G401.6 (cell line): ENCODE data around the gene LHX3.

Experiments
- FAIRE-seq: peaks from 2 replicates; lab custom pipeline; 2012; peaks lifted over from hg19 to GRCh38; lab: Jason Lieb, UNC

The LHX3 gene

GRCh38 chr9:136204838-136205706 is at the start of gene LHX3:
Gene LHX3 (minus strand): TSS chr9:136205128. CDS start chr9:136205012, 116 bp downstream.
- FAIRE-seq = no peak

- no peak for FAIRE-seq
Observed at GRCh38 chr9:136253246-136254130, 48.6 kb upstream of the LHX3 start.

- FAIRE-seq = no peak
Observed at GRCh38 chr9:136252846-136253245, 47.9 kb upstream of the LHX3 start.

- FAIRE-seq = no peak
Observed at GRCh38 chr9:136252281-136252680, 47.4 kb upstream of the LHX3 start.

- FAIRE-seq = no peak
Observed at GRCh38 chr9:136251264-136252115, 46.6 kb upstream of the LHX3 start.

- no peak for FAIRE-seq
Observed at GRCh38 chr9:136250676-136251075, 45.7 kb upstream of the LHX3 start.

GRCh38 chr9:136249877-136250559 is 45.1 kb upstream of the LHX3 start:
- FAIRE-seq = no peak

GRCh38 chr9:136248951-136249876 is 44.3 kb upstream of the LHX3 start:
- FAIRE-seq = no peak

- FAIRE-seq = no peak
Observed at GRCh38 chr9:136247947-136248637, 43.2 kb upstream of the LHX3 start.

- no peak for FAIRE-seq
Observed at GRCh38 chr9:136247551-136247916, 42.6 kb upstream of the LHX3 start.

GRCh38 chr9:136246849-136247550 is 42.1 kb upstream of the LHX3 start:
- no peak for FAIRE-seq

- FAIRE-seq = no peak
Observed at GRCh38 chr9:136245219-136246150, 40.6 kb upstream of the LHX3 start, which contains the start of gene QSOX2. Gene QSOX2 (minus strand): TSS chr9:136245812. CDS start chr9:136245803, 9 bp downstream.

GRCh38 chr9:136244969-136245218 is 40.0 kb upstream of the LHX3 start:
- no peak for FAIRE-seq

GRCh38 chr9:136244122-136244968 is 39.4 kb upstream of the LHX3 start:
- FAIRE-seq = no peak

- no peak for FAIRE-seq
Observed at GRCh38 chr9:136243631-136244030, 38.7 kb upstream of the LHX3 start.

GRCh38 chr9:136242918-136243525 is 38.1 kb upstream of the LHX3 start:
- FAIRE-seq = no peak

GRCh38 chr9:136242248-136242647 is 37.3 kb upstream of the LHX3 start:
- no peak for FAIRE-seq
